ENCODE results near the gene PPP1R3F. TPM values are rescaled to one million over a fixed set of nuclear protein-coding genes. Genes with fewer than 3 reads are reported as not detected.

The PPP1R3F gene
- total and polyA plus RNA-seq, 4 donors: 0.78 to 1.7 (median 1.4) TPM

- Histone ChIP-seq H3K36me3 (ENCODE audit: control insufficient read depth in 4 of 4, insufficient read depth in 3 of 4, low read depth in 1 of 4, low read length in 3 of 4) (no peaks in the 10 kb centered on the region), H3K9me3 (ENCODE audit: control insufficient read depth in 4 of 4, low read length in 3 of 4) (no peaks in the 10 kb centered on the region), H3K4me3 (ENCODE audit: low read depth in 1 of 3, low read length in 3 of 3) (no peak overlapping the region), H3K9ac (ENCODE audit: low read depth in 1 of 2, low read length in 2 of 2) (no peak overlapping the region), H3K27me3 (ENCODE audit: control insufficient read depth in 4 of 4, insufficient read depth in 4 of 4, low read length in 3 of 4) (no peaks in the 10 kb centered on the region), H3K27ac (ENCODE audit: low read depth in 1 of 2, low read length in 2 of 2) (no peak overlapping the region), H3K4me1 (ENCODE audit: control insufficient read depth in 4 of 4, insufficient read depth in 4 of 4, low read length in 3 of 4) (no peaks in the 10 kb centered on the region)
- DNase-seq (ENCODE audit: low spot score): no peak
- 48% methylated on average over 56 of the region's 56 CpGs for WGBS
- TF ChIP-seq REST (IDR thresholded peaks at IDR 0.05): no peak
Measured at GRCh38 chrX:49233887-49234555, 35.6 kb upstream of the PPP1R3F start.

GRCh38 chrX:49237060-49237459 is 32.5 kb upstream of the PPP1R3F start:
- no peak overlapping the region for H3K4me3 ChIP-seq (ENCODE audit: low read depth in 1 of 3, low read length in 3 of 3)
- H3K9ac ChIP-seq (ENCODE audit: low read depth in 1 of 2, low read length in 2 of 2): no peak overlapping the region
- H3K27ac ChIP-seq (ENCODE audit: low read depth in 1 of 2, low read length in 2 of 2): no peak overlapping the region
- H3K36me3 ChIP-seq (ENCODE audit: control insufficient read depth in 4 of 4, insufficient read depth in 3 of 4, low read depth in 1 of 4, low read length in 3 of 4): no peaks in the 10 kb centered on the region
- TF ChIP-seq JUND (IDR thresholded peaks at IDR 0.05) (no peak), ZBTB33 (IDR thresholded peaks at IDR 0.05) (no peak), EGR1 (IDR thresholded peaks at IDR 0.05; ENCODE audit: low read depth in 2 of 2) (no peak), ATF3 (IDR thresholded peaks at IDR 0.05) (no peak), FOXA2 (IDR thresholded peaks at IDR 0.05) (no peak), HNF4A (conservative IDR thresholded peaks at IDR 0.05) (no peak), YY1 (IDR thresholded peaks at IDR 0.05) (no peak), REST (IDR thresholded peaks at IDR 0.05) (no peak), CTCF (IDR thresholded peaks at IDR 0.05; ENCODE audit: low read depth, low read length, missing input control) (no peak), RXRA (IDR thresholded peaks at IDR 0.05) (no peak), RAD21 (IDR thresholded peaks at IDR 0.05) (no peak), TAF1 (conservative IDR thresholded peaks at IDR 0.05) (no peak), SP1 (IDR thresholded peaks at IDR 0.05) (no peak), GABPA (IDR thresholded peaks at IDR 0.05 in 1 of 2, conservative IDR thresholded peaks at IDR 0.05 in 1 of 2) (no peak), HNF4G (IDR thresholded peaks at IDR 0.05) (no peak), MAX (IDR thresholded peaks at IDR 0.05) (no peak), FOXA1 (IDR thresholded peaks at IDR 0.05) (no peak), NR2F2 (IDR thresholded peaks at IDR 0.05) (no peak)
- 77% methylated on average over 9 of the region's 9 CpGs for WGBS
- H3K9me3 ChIP-seq (ENCODE audit: control insufficient read depth in 4 of 4, low read length in 3 of 4): no peaks in the 10 kb centered on the region
- no peaks in the 10 kb centered on the region for H3K4me1 ChIP-seq (ENCODE audit: control insufficient read depth in 4 of 4, insufficient read depth in 4 of 4, low read length in 3 of 4)
- DNase-seq (ENCODE audit: low spot score): no peak
- no peaks in the 10 kb centered on the region for H3K27me3 ChIP-seq (ENCODE audit: control insufficient read depth in 4 of 4, insufficient read depth in 4 of 4, low read length in 3 of 4)

All from liver (tissue), 9 donors.